Chondrocyte (in vitro differentiated cells): ENCODE measurements around the gene STK17B. TPM values are rescaled to one million over a fixed set of nuclear protein-coding genes. Genes with fewer than 3 reads are reported as not detected.

Source experiments
- DNase-seq: peaks from one replicate; pipeline ENCODE4 v3.0.0; 2021; ENCODE audit warnings: mixed read lengths, low spot score
- H3K27ac Mint-ChIP-seq: one replicate; pipeline ENCODE4 v1.8.0; 2021; ENCODE audit warnings: mild to moderate bottlenecking, moderate library complexity, mixed read lengths; ENCODE audit not compliant: unreplicated experiment
- H3K27me3 Mint-ChIP-seq: 2 replicates; pipeline ENCODE4 v1.8.0; 2021; ENCODE audit warnings: low read depth, mixed read lengths
- H3K36me3 Mint-ChIP-seq: 2 replicates; pipeline ENCODE4 v1.8.0; 2021; ENCODE audit warnings: low read depth, mixed read lengths
- H3K4me1 Mint-ChIP-seq: 2 replicates; pipeline ENCODE4 v1.8.0; 2021; ENCODE audit warnings: low read depth, mild to moderate bottlenecking, mixed read lengths
- H3K4me3 Mint-ChIP-seq: one replicate; pipeline ENCODE4 v1.8.0; 2021; ENCODE audit warnings: mild to moderate bottlenecking, moderate library complexity, mixed read lengths; ENCODE audit not compliant: unreplicated experiment
- H3K9me3 Mint-ChIP-seq: 2 replicates; pipeline ENCODE4 v1.8.0; 2021; ENCODE audit warnings: low read depth, mixed read lengths
- total RNA-seq: library from RNA; stranded (reverse); gene quantifications from 3 replicates; pipeline ENCODE4 v1.2.1, GENCODE V29; 2021
- TF ChIP-seq, protein P1 (sequence below): fragments of 200-600 bp; sonication (generic); IDR thresholded peaks from 2 replicates; pipeline ENCODE4 v1.5.0; 2021; ENCODE audit warnings: antibody characterized with exemption, mild to moderate bottlenecking, moderate library complexity

The STK17B gene
- total RNA-seq, 1 donor from 2014 or later: 37.2 TPM

- Mint-ChIP-seq H3K4me3 (no peak overlapping the region), H3K27ac (no peak overlapping the region)
Measured at GRCh38 chr2:196149948-196150347, 21.4 kb downstream of the STK17B start.

DNA sequence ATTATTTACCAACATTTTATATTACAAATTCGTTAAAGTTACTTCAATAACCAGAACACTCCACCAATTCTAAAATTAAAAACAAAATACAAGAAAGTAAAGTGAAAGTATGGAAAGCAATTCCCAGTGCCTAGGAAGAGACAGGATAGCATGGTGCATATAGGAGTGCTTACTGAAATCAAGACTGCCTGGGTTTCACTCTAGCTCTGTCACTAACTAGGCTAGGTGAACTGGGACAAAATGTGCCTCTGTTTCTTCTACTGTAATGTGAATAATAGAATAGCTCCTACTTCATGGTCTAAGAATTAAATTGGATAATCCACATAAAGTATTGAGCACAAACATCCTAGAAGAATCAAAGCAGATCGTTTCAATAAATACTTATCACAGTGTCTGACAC is 22.6 kb downstream of the STK17B start:
- TF ChIP-seq, protein P1, sequence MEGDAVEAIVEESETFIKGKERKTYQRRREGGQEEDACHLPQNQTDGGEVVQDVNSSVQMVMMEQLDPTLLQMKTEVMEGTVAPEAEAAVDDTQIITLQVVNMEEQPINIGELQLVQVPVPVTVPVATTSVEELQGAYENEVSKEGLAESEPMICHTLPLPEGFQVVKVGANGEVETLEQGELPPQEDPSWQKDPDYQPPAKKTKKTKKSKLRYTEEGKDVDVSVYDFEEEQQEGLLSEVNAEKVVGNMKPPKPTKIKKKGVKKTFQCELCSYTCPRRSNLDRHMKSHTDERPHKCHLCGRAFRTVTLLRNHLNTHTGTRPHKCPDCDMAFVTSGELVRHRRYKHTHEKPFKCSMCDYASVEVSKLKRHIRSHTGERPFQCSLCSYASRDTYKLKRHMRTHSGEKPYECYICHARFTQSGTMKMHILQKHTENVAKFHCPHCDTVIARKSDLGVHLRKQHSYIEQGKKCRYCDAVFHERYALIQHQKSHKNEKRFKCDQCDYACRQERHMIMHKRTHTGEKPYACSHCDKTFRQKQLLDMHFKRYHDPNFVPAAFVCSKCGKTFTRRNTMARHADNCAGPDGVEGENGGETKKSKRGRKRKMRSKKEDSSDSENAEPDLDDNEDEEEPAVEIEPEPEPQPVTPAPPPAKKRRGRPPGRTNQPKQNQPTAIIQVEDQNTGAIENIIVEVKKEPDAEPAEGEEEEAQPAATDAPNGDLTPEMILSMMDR: no peak
- Mint-ChIP-seq H3K27me3 (no peaks in the 10 kb centered on the region), H3K4me1 (peaks cover 8% of the 10 kb centered on the region), H3K36me3 (peaks cover 22% of the 10 kb centered on the region), H3K4me3 (no peak overlapping the region), H3K27ac (no peak overlapping the region), H3K9me3 (no peaks in the 10 kb centered on the region)
- DNase-seq: no peak

More at GRCh38 chr2:196149948-196150347, 21.4 kb downstream of the STK17B start:
- Mint-ChIP-seq H3K4me1 (peaks cover 6% of the 10 kb centered on the region), H3K9me3 (no peaks in the 10 kb centered on the region), H3K36me3 (peaks cover 27% of the 10 kb centered on the region), H3K27me3 (no peaks in the 10 kb centered on the region)
- DNase-seq: no peak
- TF ChIP-seq, protein P1: no peak

GRCh38 chr2:196145256-196145655 is 26.1 kb downstream of the STK17B start:
- DNase-seq: no peak
- no peak overlapping the region for H3K27ac Mint-ChIP-seq
- no peaks in the 10 kb centered on the region for H3K27me3 Mint-ChIP-seq
- H3K36me3 Mint-ChIP-seq: peaks cover 21% of the 10 kb centered on the region
- peaks cover 16% of the 10 kb centered on the region for H3K4me1 Mint-ChIP-seq
- TF ChIP-seq, protein P1: no peak
- no peak overlapping the region for H3K4me3 Mint-ChIP-seq
- H3K9me3 Mint-ChIP-seq: no peaks in the 10 kb centered on the region

- no peak overlapping the region for H3K27ac Mint-ChIP-seq
- no peaks in the 10 kb centered on the region for H3K27me3 Mint-ChIP-seq
- no peaks in the 10 kb centered on the region for H3K9me3 Mint-ChIP-seq
- DNase-seq: no peak
- H3K36me3 Mint-ChIP-seq: peaks cover 23% of the 10 kb centered on the region
- peaks cover 16% of the 10 kb centered on the region for H3K4me1 Mint-ChIP-seq
- H3K4me3 Mint-ChIP-seq: no peak overlapping the region
- TF ChIP-seq, protein P1: no peak
Measured at GRCh38 chr2:196144513-196145126, 26.8 kb downstream of the STK17B start.

DNA sequence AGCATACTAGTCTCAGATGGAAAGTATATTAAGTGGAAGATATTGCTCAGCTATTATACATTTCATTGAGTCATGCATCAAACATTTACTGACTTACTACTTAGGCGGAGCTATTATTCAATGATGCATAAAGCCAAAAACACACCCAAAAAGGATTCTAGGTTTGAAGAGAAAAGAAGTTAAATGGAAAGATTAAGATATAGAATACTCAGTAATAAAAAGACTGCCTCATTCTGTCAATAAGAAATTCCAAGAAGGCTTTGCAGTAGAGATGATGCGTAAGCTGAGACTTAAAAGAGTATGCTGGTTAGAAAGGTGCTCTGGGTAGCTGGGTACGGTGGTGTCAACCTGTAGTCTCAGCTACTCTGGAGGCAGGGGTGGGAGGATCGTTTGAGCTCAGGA is 27.6 kb downstream of the STK17B start:
- Mint-ChIP-seq H3K4me1 (peaks cover 15% of the 10 kb centered on the region), H3K4me3 (no peak overlapping the region), H3K9me3 (no peaks in the 10 kb centered on the region), H3K36me3 (peaks cover 24% of the 10 kb centered on the region), H3K27me3 (no peaks in the 10 kb centered on the region), H3K27ac (peak overlapping the region; percentile 15)
- TF ChIP-seq, protein P1: no peak
- DNase-seq: no peak
